Lower lobe of right lung (tissue), 2 donors: ENCODE results near the gene C1orf198. TPM values are rescaled to one million over a fixed set of nuclear protein-coding genes. Genes with fewer than 3 reads are reported as not detected.

ENCODE experiments used
- ATAC-seq, 2 donors: fragments of 200-7000 bp; cut with Tn5 transposase; one replicate each; pipeline ENCODE4 v1.9.1; 2020 to 2022; ENCODE audit warnings: mild to moderate bottlenecking in 2 of 2, moderate library complexity in 2 of 2
- DNase-seq: peaks from one replicate; pipeline ENCODE4 v3.0.0-alpha.2; 2020
- H3K27ac ChIP-seq: fragments of 200-600 bp; one replicate; pipeline ENCODE4 v1.8.0; 2022
- H3K27me3 ChIP-seq: fragments of 200-600 bp; one replicate; pipeline ENCODE4 v1.8.0; 2022; ENCODE audit warnings: low read depth
- H3K36me3 ChIP-seq: fragments of 200-600 bp; one replicate; pipeline ENCODE4 v1.8.0; 2022; ENCODE audit warnings: mild to moderate bottlenecking
- H3K4me1 ChIP-seq: fragments of 200-600 bp; one replicate; pipeline ENCODE4 v1.8.0; 2022
- H3K4me3 ChIP-seq: fragments of 200-600 bp; one replicate; pipeline ENCODE4 v1.8.0; 2022; ENCODE audit warnings: mild to moderate bottlenecking
- H3K9me3 ChIP-seq: fragments of 200-600 bp; one replicate; pipeline ENCODE4 v1.8.0; 2022
- CTCF ChIP-seq: fragments of 200-600 bp; IDR thresholded peaks from one replicate; pipeline ENCODE4 v1.8.0; 2022; ENCODE audit warnings: antibody characterized with exemption, mild to moderate bottlenecking
- intact Hi-C: fragments of 100-400 bp; cut with DNase I; formaldehyde crosslinking; loops from one replicate; pipeline ENCODE4 v1.11.0; 2022
- total RNA-seq: library from RNA; stranded (reverse); fragmentation: NEBNext Ultra II Directional; extraction: Animal tissue kit (Norgen Biotek cat#: 25700); gene quantifications from one replicate; pipeline ENCODE4 v1.2.1, GENCODE V29; 2021
- donor health status: DM: no; HTN: yes; CAD: no; lungs with severe emphysema.

Gene C1orf198
- total RNA-seq, 1 donor from 2014 or later = 101 TPM

- Histone ChIP-seq H3K27ac (no peak overlapping the region), H3K4me1 (peaks cover 30% of the 10 kb centered on the region), H3K36me3 (peaks cover 5% of the 10 kb centered on the region), H3K4me3 (no peak overlapping the region), H3K9me3 (no peaks in the 10 kb centered on the region), H3K27me3 (no peaks in the 10 kb centered on the region)
- no peak for DNase-seq
- no peak for ATAC-seq
- intact Hi-C loops = no loop called here
- no peak for TF ChIP-seq CTCF
These were observed 30.4 kb upstream of the C1orf198 start for GRCh38 chr1:230898748-230899147.

- ATAC-seq = no peak
- H3K4me3 ChIP-seq = no peak overlapping the region
- H3K27ac ChIP-seq = peak overlapping the region; percentile 63
- peaks cover 30% of the 10 kb centered on the region for H3K4me1 ChIP-seq
- DNase-seq = no peak
- intact Hi-C loops = no loop called here
- no peaks in the 10 kb centered on the region for H3K27me3 ChIP-seq
- no peaks in the 10 kb centered on the region for H3K9me3 ChIP-seq
- no peak for TF ChIP-seq CTCF
- H3K36me3 ChIP-seq = peaks cover 5% of the 10 kb centered on the region
These were observed 29.8 kb upstream of the C1orf198 start for GRCh38 chr1:230898144-230898543.

GRCh38 chr1:230896779-230897178 lies 28.5 kb upstream of the C1orf198 start:
- no peak for TF ChIP-seq CTCF
- Histone ChIP-seq H3K9me3 (no peaks in the 10 kb centered on the region), H3K4me3 (no peak overlapping the region), H3K27me3 (no peaks in the 10 kb centered on the region), H3K4me1 (peaks cover 30% of the 10 kb centered on the region), H3K36me3 (no peaks in the 10 kb centered on the region), H3K27ac (peak overlapping the region; percentile 63)
- DNase-seq (no peak), ATAC-seq (no peak)
- intact Hi-C loops = no loop called here

GRCh38 chr1:230895452-230895851 lies 27.1 kb upstream of the C1orf198 start:
- intact Hi-C loops = no loop called here
- H3K27me3 ChIP-seq = no peaks in the 10 kb centered on the region
- H3K4me3 ChIP-seq = no peak overlapping the region
- H3K9me3 ChIP-seq = no peaks in the 10 kb centered on the region
- DNase-seq = no peak
- ATAC-seq = no peak
- H3K27ac ChIP-seq = peak overlapping the region; percentile 18
- peaks cover 24% of the 10 kb centered on the region for H3K4me1 ChIP-seq
- no peaks in the 10 kb centered on the region for H3K36me3 ChIP-seq
- no peak for TF ChIP-seq CTCF

GRCh38 chr1:230894664-230895063 lies 26.3 kb upstream of the C1orf198 start:
- no peak overlapping the region for H3K4me3 ChIP-seq
- no peak overlapping the region for H3K27ac ChIP-seq
- no peaks in the 10 kb centered on the region for H3K36me3 ChIP-seq
- intact Hi-C loops = no loop called here
- no peak for DNase-seq
- peaks cover 19% of the 10 kb centered on the region for H3K4me1 ChIP-seq
- no peaks in the 10 kb centered on the region for H3K27me3 ChIP-seq
- no peak for TF ChIP-seq CTCF
- ATAC-seq = no peak
- H3K9me3 ChIP-seq = no peaks in the 10 kb centered on the region

GRCh38 chr1:230894032-230894431 lies 25.7 kb upstream of the C1orf198 start:
- H3K27ac ChIP-seq = no peak overlapping the region
- H3K4me1 ChIP-seq = peaks cover 19% of the 10 kb centered on the region
- intact Hi-C loops = no loop called here
- no peaks in the 10 kb centered on the region for H3K27me3 ChIP-seq
- DNase-seq (no peak), ATAC-seq (no peak)
- no peaks in the 10 kb centered on the region for H3K36me3 ChIP-seq
- no peak for TF ChIP-seq CTCF
- H3K4me3 ChIP-seq = no peak overlapping the region
- no peaks in the 10 kb centered on the region for H3K9me3 ChIP-seq
